Activated CD4-positive, alpha-beta T cell treated with anti-CD3 and anti-CD28 coated beads, Interleukin-2, Interleukin-6, amounts not matched to agents 100 ng/mL and 50 ng/mL, durations not matched to agents 16 hours and 8 hours (primary cell): Measurements from ENCODE around the gene ZNF423.

Experiments used
- DNase-seq: peaks from one replicate; pipeline ENCODE4 v3.0.0-alpha.2; 2020

ZNF423 gene

DNA sequence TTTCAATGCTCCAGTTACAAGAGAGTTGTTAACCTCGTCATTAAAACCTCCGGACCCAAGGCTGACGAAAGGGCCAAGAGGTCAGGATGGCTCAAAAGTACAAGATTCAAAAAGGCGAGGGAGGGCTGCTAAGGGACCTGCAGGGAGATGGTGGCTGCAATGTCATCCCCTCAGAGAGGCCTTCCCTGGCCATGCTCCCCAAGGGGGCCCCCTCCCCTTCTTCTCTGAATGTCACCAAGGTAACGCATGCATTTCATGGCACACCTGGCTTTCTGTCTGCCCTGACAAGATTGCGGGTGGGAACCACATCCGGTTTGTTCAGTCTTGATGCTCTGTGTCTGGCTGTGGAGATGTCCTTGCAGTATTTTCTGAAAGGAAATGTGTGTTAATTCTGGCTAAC, 392.4 kb downstream of the ZNF423 start:
- peak; percentile 77 for DNase-seq

DNA sequence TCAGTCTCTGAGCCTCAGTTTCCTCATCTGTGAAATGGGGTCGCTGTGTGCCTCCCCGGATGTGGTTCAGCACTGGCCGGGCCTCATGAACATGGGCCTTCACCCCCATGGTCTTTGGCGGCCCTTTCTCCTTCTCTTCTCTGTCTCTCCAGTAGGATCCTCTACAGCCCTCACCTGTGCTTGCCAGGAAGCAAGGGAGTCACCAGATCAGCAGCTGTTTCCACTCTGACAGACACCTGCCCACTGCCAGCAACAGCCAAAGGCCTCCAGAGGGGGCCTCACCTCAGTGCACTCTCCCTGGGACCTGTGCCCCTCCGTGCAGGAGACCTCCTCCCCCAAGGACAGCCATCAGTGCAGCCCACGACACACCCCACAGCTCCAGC, 392.9 kb downstream of the ZNF423 start:
- no peak for DNase-seq

DNA sequence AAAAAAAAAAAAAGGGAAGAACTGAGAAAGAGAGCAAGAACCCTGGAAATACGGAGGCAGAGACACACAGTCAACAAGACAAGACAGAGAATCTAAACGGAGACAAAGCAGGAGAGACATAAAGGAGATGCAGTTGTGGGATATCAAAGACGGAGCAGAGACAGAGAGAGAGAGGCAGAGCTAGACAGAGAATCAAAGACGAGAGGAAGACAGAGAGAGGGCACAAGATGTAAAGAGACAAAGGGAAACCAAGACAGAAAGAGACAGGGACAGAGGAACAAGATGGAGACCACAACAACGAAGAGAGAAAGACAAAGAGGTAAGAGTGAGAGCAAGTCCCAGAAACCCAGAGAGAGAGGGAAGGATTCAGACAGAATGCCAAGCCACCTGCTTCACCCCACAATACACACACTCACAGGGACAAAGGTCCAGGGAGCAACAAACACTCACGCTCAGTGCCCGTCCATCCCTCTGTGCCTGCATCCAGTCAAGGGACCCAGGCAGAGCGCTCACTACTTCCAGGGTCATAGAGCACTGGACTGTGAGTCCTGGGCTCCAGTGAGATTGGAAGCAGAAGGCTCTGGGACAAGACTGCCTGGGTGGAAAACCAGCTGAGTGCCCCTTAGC, 393.4 kb downstream of the ZNF423 start:
- DNase-seq, result no peak

DNA sequence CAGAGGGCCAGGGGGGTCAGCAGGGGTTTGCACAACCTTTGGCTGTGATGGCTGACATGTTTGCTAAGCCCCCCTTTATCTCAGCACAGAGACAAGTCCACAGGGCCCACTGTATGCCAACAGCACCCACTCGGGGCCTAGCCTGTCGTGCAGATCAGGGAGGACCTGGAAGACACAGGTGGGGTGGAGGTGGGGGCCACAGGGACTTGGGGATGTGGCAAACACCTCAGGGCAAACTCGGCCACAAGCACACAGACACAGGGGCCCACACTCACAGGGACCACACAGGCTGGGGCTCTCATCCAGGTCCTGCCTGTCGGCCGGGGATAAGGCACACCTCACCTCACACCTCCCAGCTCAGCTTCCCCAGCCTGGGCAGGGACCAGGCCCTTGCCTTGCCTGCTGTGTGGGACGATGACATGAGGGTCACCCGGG, 394.4 kb downstream of the ZNF423 start:
- DNase-seq, result no peak

DNA sequence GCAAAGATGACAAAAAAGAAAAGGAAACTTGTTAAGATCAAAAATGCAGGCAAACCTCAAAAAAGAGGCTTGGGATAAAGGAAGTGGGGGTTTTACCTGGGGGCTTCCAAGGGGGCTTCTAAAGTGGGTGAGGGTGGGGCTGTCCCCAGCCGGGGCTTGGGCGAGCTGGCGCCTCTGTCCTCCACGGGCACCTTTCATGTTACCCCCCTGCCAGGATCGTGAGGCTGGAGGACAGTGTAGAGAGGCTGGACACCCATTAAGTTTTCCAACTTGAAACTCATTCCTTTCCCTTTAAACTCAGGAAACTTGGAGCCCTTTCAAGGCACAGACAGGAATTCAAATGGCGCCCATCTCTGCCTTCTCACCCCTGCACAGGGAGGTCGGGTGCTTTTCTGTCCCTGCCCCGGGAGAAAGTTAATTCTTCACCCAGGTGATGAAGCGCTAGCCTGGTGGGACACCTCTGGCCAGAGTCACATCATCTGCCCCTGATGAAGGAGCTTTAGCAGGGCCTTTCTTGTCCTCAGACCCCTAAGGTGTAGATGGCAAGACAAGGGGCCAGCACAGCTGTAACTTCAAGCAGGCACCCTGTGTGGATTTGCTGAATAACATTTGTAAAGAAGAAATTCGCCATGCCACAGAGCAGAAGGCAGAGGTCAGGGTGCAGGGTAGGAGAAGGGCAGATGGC, 395.0 kb downstream of the ZNF423 start:
- DNase-seq, result no peak

DNA sequence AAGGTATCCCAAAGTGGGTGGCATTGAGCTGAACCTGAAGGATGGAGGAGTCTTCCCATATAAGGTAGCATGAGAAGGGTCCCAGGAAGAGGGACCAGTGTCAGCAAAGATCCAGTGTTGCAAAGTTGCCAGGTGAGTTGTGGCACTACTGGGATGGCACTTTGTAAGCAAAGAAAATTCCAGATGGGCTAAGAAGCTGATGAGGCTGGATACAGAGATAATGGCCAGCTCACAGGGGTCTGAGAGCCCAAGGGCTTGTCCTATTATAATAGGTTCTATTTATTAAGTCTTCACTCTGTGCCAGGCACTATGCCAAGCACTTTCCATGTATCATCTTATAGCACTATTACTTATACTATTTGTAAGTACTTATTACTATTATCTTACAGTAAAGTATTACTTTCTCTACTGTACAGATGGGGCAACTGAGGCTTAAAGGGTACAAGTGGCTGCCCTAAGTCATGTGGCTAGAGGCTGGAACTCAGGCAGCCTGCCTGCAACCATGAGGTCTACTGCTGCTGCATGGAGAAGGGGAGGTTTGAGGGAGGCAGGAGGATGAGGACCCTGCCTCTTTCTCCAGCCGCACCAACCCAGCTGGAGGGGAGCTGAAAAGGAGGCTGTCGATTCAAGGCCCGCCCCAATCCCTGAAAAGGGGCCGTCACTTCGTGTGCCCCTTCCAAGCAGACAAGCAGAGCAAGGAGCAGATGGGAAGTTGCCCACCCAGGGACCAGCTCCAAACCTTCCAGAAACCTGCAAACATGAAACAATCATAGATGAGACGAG, 395.8 kb downstream of the ZNF423 start:
- no peak for DNase-seq

DNA sequence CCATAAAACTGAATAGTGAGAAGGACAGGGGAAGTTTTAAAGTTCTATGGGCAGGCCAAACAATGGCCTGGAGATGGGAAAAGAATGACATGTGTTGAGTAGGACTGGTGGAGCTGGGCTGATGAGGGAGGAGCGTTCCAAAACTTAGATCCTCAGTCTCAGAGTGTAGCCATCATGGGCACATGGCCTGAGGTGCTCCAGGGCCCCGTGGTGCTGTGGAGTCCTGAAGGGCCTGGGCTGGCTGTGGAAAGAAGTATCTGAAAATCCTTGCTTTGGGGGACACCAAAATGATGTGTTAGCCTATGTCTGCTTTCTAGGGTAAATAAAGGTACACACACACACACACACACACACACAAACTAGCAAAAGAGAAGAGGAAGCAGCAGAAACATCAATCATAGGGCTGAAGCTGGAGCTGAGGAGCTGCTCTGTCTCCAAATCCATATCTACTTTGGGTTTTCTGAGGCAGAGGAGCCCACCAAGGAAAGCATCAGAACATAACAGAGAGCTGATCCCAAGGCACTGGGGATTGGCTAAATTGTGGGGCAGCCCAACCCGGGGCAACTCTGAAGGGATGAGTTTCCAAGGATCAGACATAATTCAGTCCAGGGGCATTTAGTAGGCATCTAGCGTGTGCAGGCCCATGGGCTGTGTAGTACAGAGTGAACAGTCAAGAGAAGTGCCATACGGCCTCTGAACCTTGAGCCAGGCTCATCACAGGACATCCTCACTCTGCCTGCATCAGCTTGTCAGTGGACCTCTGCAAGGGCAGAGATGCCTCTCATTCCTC, 397.1 kb downstream of the ZNF423 start:
- no peak for DNase-seq

DNA sequence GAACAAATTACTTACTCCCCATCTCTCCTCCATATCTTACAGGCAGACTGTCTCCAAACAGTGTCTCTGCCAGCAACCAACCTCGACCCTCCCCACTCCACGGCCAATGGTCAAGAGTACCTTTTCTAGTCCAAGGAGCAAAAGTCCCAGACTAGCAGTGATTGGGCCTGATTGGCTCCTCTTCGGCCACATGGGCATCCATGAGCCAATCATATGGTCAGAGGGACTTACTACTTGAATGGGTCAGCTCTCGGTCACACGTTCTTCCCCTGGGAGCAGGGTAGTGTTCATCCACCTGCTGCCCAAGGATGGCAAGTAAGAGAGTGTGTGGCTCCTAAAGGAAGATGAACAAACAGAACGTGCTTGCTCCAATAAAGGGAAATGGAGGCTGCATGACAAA, 397.7 kb downstream of the ZNF423 start:
- DNase-seq, result no peak

DNA sequence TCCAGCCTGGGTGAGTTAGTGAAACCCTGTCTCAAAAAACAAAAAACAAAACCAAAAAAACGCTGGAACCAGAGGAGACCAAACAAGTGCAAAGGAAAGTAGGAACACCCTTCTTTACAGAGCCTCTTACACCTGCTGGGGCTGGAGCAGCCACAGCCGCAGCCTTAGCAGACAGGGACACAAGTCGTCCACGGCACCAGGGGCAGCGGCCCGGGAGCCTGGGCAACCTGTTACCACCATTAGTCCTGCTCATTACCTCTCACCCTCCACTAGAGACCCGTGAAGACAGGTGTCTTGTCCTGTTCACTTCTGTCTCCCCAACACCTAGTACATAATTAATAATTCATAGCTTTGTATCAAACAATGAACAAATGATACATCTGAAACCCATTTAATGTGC, 398.7 kb downstream of the ZNF423 start:
- DNase-seq, result no peak

DNA sequence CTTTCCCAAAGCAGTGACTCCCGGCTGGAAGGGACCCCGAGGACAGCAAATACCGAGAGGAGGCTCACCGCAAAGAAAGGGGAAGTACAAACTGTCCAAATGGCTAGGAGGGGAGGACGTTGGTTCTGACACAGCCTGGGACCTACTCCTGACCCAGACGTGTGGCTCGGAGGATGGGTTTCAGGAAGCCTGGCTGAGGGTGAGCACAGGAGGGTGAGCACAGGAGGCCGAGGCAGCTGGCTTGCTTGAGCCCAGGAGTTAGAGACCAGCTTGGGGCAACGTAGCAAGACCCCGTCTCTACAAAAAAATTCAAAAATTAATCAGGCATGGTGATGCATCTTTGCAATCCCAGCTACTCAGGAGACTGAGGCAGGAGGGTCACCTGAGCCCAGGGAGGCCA, 399.1 kb downstream of the ZNF423 start:
- DNase-seq, result no peak

DNA sequence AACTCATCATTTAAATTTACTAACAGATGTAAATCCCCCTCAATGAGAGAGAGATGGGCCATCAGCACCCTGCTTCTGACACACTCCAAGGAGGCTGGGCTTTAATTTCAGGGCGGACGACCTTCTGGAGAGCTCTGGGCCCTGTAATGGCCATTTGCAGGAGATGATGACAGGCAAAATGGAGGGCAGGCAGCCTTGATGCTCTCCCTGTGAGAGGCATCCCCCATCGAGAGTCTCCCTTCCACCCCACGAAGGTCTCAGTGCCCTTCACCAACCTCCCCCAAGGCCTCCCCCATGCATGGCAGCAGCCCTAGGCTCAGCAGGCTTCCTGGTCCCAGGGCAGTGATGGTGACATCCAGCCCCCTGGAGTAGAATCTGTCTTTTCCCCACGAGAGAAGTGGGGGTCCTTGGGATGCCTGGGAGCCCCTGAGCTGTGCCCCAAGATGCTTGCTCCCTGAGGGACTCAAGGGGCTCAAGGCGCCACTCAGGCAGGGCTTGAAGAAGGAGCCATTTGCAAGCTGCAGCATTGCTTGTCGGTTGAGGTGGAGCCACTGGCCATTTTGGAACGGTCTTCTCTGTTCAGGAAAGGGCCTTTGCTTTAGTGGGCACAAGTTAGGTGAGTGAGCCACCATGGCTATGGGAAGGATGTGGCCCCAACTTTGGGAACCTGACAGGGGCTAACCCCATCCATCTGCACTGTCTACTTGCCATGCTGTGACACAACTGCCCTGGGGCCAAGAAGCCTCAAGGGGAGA, 399.7 kb downstream of the ZNF423 start:
- no peak for DNase-seq

DNA sequence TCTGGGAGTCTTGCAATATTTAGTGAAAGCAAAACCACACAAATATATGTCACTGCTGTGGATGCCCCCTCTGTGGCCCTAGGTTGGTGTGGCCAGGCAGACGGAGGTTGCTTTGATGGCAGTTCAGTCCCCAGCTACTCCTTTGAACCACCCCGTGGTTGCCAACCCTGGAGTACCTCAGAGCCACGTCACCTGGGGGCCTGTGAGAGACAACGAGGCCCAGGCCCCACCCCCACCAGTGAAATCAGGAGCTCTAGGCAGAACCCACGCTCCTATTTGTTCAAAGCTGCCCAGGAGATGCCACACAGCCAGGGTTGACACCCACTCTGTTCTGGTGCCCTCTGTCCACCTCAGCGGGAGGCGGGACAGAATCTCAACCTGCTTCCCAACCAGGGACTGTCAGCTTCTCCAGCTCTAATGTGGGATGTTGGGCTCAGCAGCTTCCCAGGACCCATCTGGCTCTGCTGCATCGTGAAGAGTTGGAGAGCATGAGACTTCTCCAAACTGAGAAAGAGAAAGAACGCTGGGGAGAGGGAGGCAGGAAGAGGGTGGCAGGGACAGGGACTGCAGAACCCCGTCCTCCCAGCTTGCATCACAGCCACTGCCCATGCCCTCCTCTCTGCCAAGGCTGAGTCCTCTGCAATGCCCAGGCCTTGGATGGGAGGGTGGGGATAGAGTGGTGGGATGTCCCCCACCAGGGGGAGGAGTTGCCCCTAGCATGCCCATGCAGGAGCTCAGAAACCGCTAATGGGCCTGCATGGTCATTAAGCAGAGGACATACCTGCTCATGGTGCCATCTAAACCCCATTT, 400.5 kb downstream of the ZNF423 start:
- DNase-seq, result no peak

DNA sequence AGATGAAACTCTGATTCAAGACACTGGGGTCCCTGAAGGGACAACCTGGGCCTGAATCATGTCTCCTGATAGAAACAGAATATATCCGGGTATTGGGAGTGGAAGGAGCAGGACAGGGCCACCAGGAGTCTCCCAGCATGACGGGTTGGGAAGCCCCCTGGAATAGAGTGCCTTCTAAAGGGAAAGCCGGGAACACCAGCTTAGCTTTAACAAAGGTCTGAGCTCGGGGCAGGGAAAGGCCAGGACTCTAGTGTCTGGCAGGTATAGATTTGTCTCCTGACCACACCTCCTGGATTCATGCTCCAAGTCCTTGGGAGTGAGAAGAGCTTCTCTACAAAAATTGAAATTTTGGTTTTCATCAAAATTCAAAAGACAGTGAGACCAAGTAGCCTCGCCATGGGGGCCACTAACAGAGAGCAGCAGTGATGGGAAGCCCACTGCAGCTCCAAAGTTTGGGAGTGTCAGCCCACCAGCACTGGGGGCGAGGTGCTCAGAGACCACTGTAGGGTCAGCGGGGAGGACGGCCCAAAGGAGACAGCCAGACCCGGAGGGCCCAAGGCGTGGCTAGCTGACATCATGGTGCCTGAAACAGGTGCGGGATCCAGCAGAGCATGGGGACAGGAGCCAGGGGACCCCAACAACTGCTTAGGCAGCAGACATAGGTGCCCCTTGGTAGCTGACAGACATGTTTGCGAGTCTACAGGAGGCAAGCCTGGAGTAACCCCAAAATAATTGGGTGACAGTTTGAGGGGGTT, 401.3 kb downstream of the ZNF423 start:
- DNase-seq, result no peak

DNA sequence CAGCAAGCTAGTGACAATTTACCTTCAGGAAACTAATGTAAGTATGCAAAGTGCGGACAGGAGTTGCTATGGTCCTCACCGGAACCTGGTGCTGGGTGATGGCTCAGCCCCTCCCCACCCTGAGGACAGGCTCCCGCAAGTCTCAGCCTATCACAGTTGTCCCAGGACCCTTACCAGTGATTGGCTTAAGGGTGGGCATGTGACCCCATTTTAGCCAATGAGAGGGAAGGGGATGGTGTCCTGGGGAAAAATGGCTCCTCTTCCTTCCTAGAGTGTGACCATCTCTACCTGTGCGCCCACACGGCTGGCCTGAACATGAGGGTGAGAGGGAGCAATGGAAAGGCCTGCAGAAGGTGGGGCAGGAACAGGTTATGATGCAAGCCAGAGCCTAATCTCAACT, 401.9 kb downstream of the ZNF423 start:
- no peak for DNase-seq

DNA sequence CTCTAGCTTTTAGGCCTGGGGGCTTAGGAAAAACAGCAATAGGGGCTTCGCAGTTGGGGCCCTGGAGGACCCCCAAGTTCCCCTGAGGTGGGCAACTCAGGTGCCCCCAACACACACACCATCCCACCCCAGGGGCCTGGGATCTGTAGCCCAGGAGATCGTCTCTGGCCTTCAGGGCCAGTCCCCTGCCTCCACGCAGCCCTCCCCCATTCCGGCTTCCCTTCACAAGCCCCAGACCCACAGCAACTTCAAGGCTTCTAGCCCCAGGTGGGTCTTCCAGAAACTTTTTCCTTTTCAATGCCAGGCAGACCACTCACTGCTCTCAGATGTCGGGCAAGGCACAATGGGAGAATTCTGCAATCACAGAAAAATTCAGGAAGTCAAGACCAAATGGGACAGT, 402.9 kb downstream of the ZNF423 start:
- DNase-seq, result no peak

DNA sequence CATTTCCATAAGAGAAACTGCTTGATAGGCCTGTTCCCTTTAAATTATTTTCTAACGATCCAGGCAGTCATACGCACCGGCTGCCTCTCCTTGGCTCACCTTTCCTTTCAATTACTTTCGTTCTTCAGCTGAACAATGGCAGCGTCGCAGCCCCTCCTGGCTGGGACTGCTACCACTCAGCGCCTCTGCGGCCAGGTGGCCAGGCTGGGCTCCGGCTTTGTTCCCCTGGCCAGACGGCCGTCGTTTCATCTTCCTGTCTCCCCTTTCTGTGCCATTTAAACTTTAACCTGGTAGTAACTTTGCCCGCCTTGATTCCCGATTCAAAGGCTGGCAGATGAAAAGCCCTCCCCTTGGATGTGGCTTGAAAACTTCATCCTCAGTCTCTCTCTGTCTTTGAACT, 403.3 kb downstream of the ZNF423 start:
- no peak for DNase-seq

DNA sequence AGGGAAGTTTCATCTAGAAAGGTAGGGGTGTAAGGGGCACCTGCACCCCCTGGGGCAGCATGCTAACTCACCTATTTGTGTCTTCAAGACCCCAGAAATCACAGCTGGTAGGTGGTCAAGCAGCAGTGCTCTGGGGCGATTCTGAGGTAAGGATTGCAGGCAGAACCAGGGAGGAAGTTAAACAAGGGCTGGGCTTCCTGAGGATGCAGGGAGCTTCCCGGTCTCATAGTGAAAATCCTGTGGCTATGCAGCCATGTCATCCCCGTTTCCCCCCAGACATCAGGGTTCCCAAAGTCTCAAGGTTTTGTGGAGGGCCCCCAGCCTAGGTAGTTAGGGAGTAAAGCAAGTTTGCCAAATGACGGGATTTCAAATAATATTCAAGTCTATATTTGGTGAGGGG, 403.8 kb downstream of the ZNF423 start:
- DNase-seq, result no peak

DNA sequence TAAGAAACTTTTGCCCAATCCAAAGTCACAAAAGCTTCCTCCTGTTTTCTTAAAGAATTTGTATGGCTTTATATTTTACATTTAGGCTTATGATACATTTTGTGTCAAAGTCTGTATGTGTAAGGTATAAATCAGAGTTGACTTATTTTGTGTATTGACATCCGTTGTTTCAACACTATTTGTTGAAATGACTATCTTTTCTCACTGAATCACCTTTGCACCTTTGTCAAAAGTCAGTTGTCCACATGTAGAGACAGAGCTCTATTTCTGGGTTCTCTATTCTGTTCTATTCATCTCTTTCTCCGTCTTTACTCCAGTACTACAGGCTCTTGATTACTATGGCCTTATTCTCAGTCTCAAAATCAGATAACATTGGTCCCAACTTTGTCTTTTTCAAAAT, 409.1 kb downstream of the ZNF423 start:
- DNase-seq, result no peak

DNA sequence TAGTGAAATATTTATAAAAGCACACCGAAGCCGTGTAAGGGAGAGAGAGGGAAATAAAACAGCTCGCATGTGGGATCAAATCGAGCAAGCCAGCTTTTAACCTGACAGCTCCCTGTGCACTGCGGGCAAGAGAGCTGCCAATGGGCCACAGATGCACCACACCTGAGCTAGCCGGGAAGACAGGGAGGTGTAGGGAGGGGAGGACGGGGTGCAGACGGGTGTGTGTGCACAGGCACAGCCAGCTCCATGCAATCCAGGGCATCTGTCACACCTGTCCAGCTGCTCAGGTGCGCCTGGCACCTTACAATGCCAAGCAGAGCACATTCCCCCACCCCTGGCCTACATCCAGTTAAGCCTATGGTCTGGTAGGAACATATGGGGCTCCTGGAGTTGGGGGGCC, 412.3 kb downstream of the ZNF423 start:
- no peak for DNase-seq

DNA sequence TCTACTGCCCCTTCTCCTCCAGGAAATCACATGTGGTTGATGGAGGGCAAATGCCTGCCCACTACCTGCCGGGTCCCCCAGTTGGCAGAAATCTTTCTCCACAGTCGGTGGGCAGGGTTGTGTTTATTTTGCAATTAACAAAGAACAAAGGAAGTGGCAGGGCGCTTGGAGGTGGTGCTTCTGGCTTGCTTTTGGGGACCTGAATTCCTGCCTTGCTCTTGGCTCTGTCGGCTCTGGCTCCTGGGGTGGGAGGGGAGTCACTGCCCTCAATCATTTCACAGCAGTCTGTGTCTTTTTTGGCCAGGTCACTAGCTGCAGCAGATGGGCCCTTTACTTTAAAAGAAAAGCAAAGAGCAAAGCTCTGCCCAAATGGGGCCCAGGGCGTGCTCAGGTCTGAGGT, 413.1 kb downstream of the ZNF423 start:
- no peak for DNase-seq

DNA sequence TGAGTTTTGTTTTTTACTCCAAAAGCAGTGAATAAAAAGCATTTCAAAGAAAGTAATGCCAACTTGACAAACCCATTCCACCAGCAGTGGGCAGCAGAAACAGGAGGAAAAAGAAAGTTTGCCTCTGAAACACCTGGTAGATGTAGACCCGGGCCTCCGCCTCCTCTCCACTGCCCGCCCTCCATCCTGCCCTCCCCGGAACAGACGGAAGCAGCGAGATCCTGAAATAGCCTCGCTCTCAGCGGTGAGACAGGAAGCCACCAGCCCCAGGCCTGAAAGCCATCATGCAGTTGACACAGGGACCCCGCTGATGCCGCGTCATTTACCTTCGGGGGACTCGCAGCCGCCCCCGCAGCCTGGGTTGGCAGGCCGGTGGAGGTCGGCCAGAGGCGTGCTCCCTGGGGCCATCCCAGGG, 414.5 kb downstream of the ZNF423 start:
- peak; percentile 64 for DNase-seq
